Non-pigmented ciliary epithelial cell (primary cell): Measurements from ENCODE around the gene IDH3B.

ENCODE experiments used
- DNase-seq: peaks from one replicate; pipeline ENCODE4 v3.0.0-alpha.2; 2010; ENCODE audit warnings: low read depth

Gene IDH3B

GRCh38 chr20:2617099-2617714 is 46.8 kb downstream of the IDH3B start:
- no peak for DNase-seq

GRCh38 chr20:2616634-2617033 is 47.4 kb downstream of the IDH3B start:
- DNase-seq: no peak

GRCh38 chr20:2612073-2612472 is 51.9 kb downstream of the IDH3B start:
- no peak for DNase-seq

DNA sequence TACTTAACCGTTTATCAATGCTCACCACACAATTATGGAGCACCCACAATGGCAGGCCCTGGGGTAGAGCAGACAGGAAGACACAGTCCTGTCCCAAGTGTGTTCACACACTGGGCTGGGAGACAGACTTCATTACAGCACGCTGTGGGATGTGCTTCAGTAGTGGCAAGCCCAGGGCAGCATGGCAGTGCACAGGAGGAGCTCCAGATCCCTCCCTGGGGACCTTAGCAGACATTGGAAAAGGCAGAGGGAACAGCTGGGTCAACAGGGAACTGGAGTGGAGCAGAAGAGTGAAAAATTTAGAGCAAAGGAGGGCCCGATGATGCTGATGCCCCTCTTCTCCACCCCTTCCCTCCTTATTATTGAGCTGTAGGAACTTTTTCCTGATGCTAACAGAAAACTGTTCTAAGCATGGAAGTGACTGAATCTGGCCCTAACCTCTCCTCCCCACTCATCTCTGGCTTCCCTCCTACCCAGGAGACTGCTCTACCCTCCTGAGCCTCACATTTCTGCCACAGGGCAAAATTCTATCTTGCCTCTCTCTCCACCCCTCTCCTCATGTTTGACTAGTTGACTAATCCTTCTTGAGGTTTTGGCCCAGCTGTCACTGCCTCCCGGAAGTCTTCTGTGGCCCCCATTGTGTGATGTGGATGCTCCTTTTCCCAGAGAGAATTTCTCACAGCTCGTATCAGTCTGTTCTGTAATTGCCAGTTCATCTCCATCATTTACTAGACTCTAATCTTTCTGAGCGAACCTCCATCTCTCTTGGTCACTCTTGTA is 52.9 kb downstream of the IDH3B start:
- no peak for DNase-seq

GRCh38 chr20:2610326-2610725 is 53.7 kb downstream of the IDH3B start:
- DNase-seq: no peak
